ENCODE results near the gene ADCY1. TPM values are rescaled to one million over a fixed set of nuclear protein-coding genes. Genes with fewer than 3 reads are reported as not detected.

Gene ADCY1
- total RNA-seq, 4 donors from 2014 or later, result under 0.01 to 1.5 (median 0.18) TPM

- no peak for TF ChIP-seq POLR2A (IDR thresholded peaks at IDR 0.05)
- TF ChIP-seq, protein P1, sequence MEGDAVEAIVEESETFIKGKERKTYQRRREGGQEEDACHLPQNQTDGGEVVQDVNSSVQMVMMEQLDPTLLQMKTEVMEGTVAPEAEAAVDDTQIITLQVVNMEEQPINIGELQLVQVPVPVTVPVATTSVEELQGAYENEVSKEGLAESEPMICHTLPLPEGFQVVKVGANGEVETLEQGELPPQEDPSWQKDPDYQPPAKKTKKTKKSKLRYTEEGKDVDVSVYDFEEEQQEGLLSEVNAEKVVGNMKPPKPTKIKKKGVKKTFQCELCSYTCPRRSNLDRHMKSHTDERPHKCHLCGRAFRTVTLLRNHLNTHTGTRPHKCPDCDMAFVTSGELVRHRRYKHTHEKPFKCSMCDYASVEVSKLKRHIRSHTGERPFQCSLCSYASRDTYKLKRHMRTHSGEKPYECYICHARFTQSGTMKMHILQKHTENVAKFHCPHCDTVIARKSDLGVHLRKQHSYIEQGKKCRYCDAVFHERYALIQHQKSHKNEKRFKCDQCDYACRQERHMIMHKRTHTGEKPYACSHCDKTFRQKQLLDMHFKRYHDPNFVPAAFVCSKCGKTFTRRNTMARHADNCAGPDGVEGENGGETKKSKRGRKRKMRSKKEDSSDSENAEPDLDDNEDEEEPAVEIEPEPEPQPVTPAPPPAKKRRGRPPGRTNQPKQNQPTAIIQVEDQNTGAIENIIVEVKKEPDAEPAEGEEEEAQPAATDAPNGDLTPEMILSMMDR (IDR thresholded peaks at IDR 0.05), result no peak
- no peak overlapping the region for H3K27ac ChIP-seq
- no peaks in the 10 kb centered on the region for H3K36me3 ChIP-seq
- H3K27me3 ChIP-seq, result no peaks in the 10 kb centered on the region
- H3K4me3 ChIP-seq, result no peak overlapping the region
- no peak for DNase-seq
- H3K4me1 ChIP-seq, result no peaks in the 10 kb centered on the region
- H3K9me3 ChIP-seq, result peaks cover 0 to 5% (median 0%) of the 10 kb centered on the region in 4 donors
Observed at GRCh38 chr7:45647967-45648670, 74.0 kb downstream of the ADCY1 start.

- Histone ChIP-seq H3K9me3 (peaks cover 0 to 5% (median 0%) of the 10 kb centered on the region in 4 donors), H3K27me3 (no peaks in the 10 kb centered on the region), H3K4me1 (no peaks in the 10 kb centered on the region), H3K27ac (no peak overlapping the region), H3K4me3 (no peak overlapping the region), H3K36me3 (no peaks in the 10 kb centered on the region)
- DNase-seq, result peak in 1 of 3 donors; percentile 12
- TF ChIP-seq, protein P1 (IDR thresholded peaks at IDR 0.05), result no peak
- TF ChIP-seq POLR2A (IDR thresholded peaks at IDR 0.05), result no peak
Observed at GRCh38 chr7:45648671-45648995, 74.5 kb downstream of the ADCY1 start.

- H3K4me1 ChIP-seq, result no peaks in the 10 kb centered on the region
- DNase-seq, result peak in 2 of 3 donors; percentile 10 to 27
- H3K4me3 ChIP-seq, result no peak overlapping the region
- no peak overlapping the region for H3K27ac ChIP-seq
- no peaks in the 10 kb centered on the region for H3K36me3 ChIP-seq
- H3K9me3 ChIP-seq, result peaks cover 0 to 5% (median 0%) of the 10 kb centered on the region in 4 donors
- TF ChIP-seq, protein P1 (IDR thresholded peaks at IDR 0.05), result no peak
- no peak for TF ChIP-seq POLR2A (IDR thresholded peaks at IDR 0.05)
- no peaks in the 10 kb centered on the region for H3K27me3 ChIP-seq
Observed at GRCh38 chr7:45649560-45650346, 75.6 kb downstream of the ADCY1 start.

DNA sequence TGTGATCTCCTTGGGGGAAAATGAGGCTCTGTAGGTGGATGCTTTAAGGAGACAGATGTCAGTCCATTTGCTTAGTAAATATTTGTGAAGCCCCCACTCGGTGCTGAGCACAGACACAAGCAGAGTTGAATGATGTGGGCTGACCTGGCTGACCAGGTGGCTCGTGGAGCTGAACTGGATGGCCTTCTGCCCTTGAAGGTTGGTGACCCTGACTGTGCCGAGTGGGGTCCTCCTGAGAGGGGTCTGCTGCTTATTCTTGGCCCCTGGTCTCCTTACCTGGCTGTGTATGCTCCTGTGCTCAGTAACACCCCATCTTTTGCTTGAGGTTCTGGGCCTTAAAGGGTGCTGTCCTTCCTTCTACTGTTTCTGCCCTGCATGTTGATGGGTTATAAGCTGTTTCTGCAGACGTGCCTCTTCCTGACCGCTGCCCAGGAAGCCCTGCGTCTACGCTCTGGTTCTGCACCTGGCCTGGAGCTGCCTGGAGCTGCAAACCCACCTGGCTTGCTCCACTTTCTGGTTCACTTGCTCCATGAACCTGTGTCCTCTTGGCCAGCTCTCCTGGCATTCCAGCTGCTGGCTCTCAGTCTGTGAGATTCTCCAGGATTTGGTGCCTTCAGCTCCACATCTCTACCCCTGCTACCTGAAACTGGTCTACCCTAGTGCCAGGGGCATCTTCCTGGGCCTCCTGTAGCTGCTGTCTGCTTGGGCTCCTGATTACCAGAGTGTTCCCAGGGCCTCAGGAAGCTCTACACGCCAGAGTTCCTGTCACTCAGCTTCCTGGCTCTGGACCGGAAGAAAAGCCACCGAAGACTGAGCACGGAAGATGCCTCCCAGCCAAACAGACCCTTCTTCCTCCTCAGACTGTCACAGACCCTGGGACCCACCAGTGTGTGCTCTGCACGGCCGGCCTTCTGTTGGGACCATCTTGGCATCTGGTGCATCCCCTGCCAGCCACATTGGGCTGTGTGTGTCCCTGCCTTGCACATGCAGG is 76.5 kb downstream of the ADCY1 start:
- H3K27ac ChIP-seq, result no peak overlapping the region
- DNase-seq, result no peak
- no peaks in the 10 kb centered on the region for H3K27me3 ChIP-seq
- H3K9me3 ChIP-seq, result peaks cover 0 to 5% (median 0%) of the 10 kb centered on the region in 4 donors
- H3K4me1 ChIP-seq, result no peaks in the 10 kb centered on the region
- H3K36me3 ChIP-seq, result no peaks in the 10 kb centered on the region
- no peak for TF ChIP-seq POLR2A (IDR thresholded peaks at IDR 0.05)
- TF ChIP-seq, protein P1 (IDR thresholded peaks at IDR 0.05), result no peak
- H3K4me3 ChIP-seq, result no peak overlapping the region

GRCh38 chr7:45651540-45651939 is 77.4 kb downstream of the ADCY1 start:
- H3K36me3 ChIP-seq, result no peaks in the 10 kb centered on the region
- peaks cover 0 to 5% (median 0%) of the 10 kb centered on the region in 4 donors for H3K9me3 ChIP-seq
- no peaks in the 10 kb centered on the region for H3K4me1 ChIP-seq
- H3K4me3 ChIP-seq, result no peak overlapping the region
- TF ChIP-seq, protein P1 (IDR thresholded peaks at IDR 0.05), result no peak
- TF ChIP-seq POLR2A (IDR thresholded peaks at IDR 0.05), result no peak
- peak in 1 of 3 donors; percentile 6 for DNase-seq
- no peaks in the 10 kb centered on the region for H3K27me3 ChIP-seq
- H3K27ac ChIP-seq, result no peak overlapping the region

Measured in Peyer's patch (tissue), 4 donors.